Measurements from ENCODE around the gene HEXD. TPM values are rescaled to one million over a fixed set of nuclear protein-coding genes. Genes with fewer than 3 reads are reported as not detected.
A peak's percentile ranks its signal among the peaks of the same experiment; 100 is the strongest.

The HEXD gene
- polyA plus RNA-seq, 4 donors, result 40.8 to 254 (median 128) TPM

DNA sequence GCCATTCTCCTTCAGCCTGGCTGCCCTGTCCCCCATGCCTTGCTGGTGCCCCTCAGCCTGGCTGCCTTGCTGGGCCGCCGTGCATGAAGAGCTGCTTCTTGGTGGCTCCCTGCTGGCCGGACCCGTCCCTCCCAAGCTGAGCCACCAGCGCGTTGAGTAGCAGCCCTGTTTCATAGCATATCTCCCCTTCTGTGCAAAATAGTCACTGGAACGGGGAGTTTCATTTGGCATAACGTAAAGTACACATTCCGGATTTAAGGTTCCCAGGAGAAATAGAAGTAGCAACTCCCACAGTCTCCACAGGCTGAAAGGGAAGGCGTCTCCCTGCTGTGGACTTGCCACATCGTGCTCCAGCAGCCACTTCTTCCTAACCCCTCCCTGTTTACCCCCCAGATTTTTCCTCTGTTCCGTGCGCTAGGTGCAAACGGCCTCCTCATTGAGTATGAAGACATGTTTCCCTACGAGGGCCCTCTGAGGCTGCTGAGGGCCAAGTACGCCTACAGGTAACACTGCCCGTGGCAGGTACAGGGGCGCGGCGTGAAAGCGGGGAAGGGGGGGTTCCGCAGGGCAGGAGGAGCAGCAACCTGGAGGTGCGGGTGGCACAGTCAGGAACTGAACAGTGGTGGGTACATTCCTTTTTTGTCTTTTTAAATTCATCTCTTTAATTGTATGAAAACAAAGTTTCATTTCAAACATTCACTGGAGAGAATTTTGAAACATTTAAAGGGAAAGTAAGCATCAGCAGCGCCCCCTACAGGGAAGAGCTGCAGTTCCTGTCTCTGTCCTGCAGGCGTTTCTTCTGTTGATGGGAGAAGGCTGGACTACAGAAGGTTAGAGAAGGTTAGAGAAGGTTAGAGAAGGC, 6.1 kb downstream of the HEXD start:
- WGBS, 3 donors, result 85 to 90% (median 90%) methylated on average over 25 of the region's 25 CpGs
- FAIRE-seq, result no peak

DNA sequence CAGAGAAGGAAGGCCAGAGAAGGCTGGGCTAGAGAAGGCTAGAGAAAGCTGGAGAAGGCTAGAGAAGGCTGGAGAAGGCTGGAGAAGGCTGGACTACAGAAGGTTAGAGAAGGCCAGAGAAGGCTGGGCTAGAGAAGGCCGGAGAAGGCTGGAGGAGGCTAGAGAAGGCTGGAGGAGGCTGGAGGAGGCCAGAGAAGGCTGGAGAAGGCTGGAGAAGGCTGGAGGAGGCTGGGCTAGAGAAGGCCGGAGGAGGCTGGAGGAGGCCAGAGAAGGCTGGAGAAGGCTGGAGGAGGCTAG, 6.7 kb downstream of the HEXD start:
- Histone ChIP-seq H3K9me3 (ENCODE audit: control insufficient read depth in 2 of 2, insufficient read depth in 1 of 2, low read depth in 1 of 2, low read length in 1 of 2) (peaks cover 0 to 17% of the 10 kb centered on the region in 2 donors), H3K27me3 (ENCODE audit: control insufficient read depth in 3 of 3, insufficient read depth in 3 of 3, low read length in 3 of 3) (no peaks in the 10 kb centered on the region), H3K4me3 (ENCODE audit: low read depth in 1 of 3, low read length in 3 of 3) (no peak overlapping the region), H3K4me1 (ENCODE audit: control insufficient read depth in 3 of 3, insufficient read depth in 2 of 3, low read depth in 1 of 3, low read length in 2 of 3) (no peaks in the 10 kb centered on the region), H3K36me3 (ENCODE audit: control insufficient read depth in 3 of 3, insufficient read depth in 2 of 3, low read depth in 1 of 3, low read length in 3 of 3) (peaks cover 0 to 39% (median 0%) of the 10 kb centered on the region in 3 donors), H3K27ac (ENCODE audit: low read depth in 1 of 3, low read length in 2 of 3) (no peak overlapping the region)
- 94 to 96% (median 96%) methylated on average over 2 of the region's 2 CpGs for WGBS, 3 donors
- FAIRE-seq, result no peak
- DNase-seq, result no peak

More for the DNA sequence above, 6.1 kb downstream of the HEXD start:
- DNase-seq, result peak; percentile 41 to 43
- Histone ChIP-seq H3K9me3 (ENCODE audit: control insufficient read depth in 2 of 2, insufficient read depth in 1 of 2, low read depth in 1 of 2, low read length in 1 of 2) (peaks cover 0 to 17% of the 10 kb centered on the region in 2 donors), H3K36me3 (ENCODE audit: control insufficient read depth in 3 of 3, insufficient read depth in 2 of 3, low read depth in 1 of 3, low read length in 3 of 3) (peaks cover 0 to 34% (median 0%) of the 10 kb centered on the region in 3 donors), H3K4me1 (ENCODE audit: control insufficient read depth in 3 of 3, insufficient read depth in 2 of 3, low read depth in 1 of 3, low read length in 2 of 3) (no peaks in the 10 kb centered on the region), H3K4me3 (ENCODE audit: low read depth in 1 of 3, low read length in 3 of 3) (no peak overlapping the region), H3K27me3 (ENCODE audit: control insufficient read depth in 3 of 3, insufficient read depth in 3 of 3, low read length in 3 of 3) (no peaks in the 10 kb centered on the region), H3K27ac (ENCODE audit: low read depth in 1 of 3, low read length in 2 of 3) (no peak overlapping the region)

DNA sequence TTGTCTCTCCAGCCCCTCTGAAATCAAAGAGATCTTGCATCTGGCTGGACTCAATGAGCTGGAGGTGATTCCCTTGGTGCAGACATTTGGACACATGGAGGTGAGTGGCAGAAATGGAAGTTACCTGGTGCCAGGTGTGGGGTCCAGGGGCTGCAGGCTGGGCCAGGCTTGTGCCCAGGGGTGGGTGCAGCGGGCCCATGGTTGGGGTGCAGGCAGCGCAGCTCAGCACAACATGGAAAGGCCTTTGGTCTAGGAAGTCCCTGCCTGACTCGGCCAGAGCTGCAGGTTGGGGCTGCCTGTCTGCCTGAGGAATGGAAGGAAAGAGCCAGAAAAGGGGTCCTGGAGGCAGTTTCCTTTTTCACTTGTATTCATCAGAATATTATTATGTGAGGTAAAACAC, 10.4 kb downstream of the HEXD start:
- FAIRE-seq, result no peak

DNA sequence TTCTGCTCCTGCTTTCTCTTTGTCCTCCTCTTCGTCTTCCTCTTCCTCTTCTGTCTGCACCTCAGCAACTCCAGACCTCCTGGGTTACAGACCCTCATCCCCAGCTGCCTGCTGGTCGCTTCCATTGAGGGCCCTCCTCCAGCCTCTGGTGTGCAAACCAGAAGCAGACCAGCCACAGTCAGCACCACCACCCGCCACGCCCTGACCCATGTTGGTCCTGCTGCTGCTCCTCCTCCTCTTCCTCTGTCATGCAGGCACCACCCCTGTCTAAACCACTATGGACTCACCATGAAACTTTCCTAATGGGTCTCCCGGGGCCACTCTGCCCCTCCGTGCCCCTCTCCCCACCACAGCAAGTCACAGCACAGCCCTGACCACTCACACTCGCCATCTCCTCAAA, 11.7 kb downstream of the HEXD start:
- WGBS, 3 donors, result 79 to 93% (median 85%) methylated on average over 7 of the region's 7 CpGs
- no peak for FAIRE-seq
- DNase-seq, result no peak

More for the DNA sequence above, 10.4 kb downstream of the HEXD start:
- H3K4me1 ChIP-seq (ENCODE audit: control insufficient read depth in 3 of 3, insufficient read depth in 2 of 3, low read depth in 1 of 3, low read length in 2 of 3), result no peaks in the 10 kb centered on the region
- no peak overlapping the region for H3K4me3 ChIP-seq (ENCODE audit: low read depth in 1 of 3, low read length in 3 of 3)
- H3K27me3 ChIP-seq (ENCODE audit: control insufficient read depth in 3 of 3, insufficient read depth in 3 of 3, low read length in 3 of 3), result no peaks in the 10 kb centered on the region
- WGBS, 3 donors, result 88 to 100% (median 94%) methylated on average over 3 of the region's 3 CpGs
- peaks cover 0 to 33% (median 2%) of the 10 kb centered on the region in 3 donors for H3K36me3 ChIP-seq (ENCODE audit: control insufficient read depth in 3 of 3, insufficient read depth in 2 of 3, low read depth in 1 of 3, low read length in 3 of 3)
- no peak for DNase-seq
- no peak overlapping the region for H3K27ac ChIP-seq (ENCODE audit: low read depth in 1 of 3, low read length in 2 of 3)
- no peaks in the 10 kb centered on the region for H3K9me3 ChIP-seq (ENCODE audit: control insufficient read depth in 2 of 2, insufficient read depth in 1 of 2, low read depth in 1 of 2, low read length in 1 of 2)

DNA sequence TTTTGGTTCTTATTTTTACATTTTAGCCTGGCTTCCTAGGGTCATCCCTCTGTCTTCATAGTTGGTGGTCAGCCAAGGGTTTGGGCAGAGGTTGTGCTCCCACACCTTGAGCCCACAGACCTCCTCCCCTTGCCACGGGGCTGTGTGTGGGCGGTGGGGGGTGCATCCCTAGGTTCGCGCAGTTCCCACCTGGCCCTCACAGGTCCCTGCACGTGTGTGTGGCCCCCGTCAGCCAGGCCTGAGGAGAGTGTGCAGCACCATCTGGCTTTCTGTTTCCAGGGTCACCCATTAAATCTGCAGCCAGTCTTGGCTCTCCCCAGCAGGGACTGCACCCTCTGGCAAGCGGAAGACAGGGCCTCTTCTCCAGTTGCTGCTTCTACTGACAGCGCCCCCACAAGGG, 13.9 kb downstream of the HEXD start:
- Histone ChIP-seq H3K27ac (ENCODE audit: low read depth in 1 of 3, low read length in 2 of 3) (no peak overlapping the region), H3K9me3 (ENCODE audit: control insufficient read depth in 2 of 2, insufficient read depth in 1 of 2, low read depth in 1 of 2, low read length in 1 of 2) (no peaks in the 10 kb centered on the region), H3K4me1 (ENCODE audit: control insufficient read depth in 3 of 3, insufficient read depth in 2 of 3, low read depth in 1 of 3, low read length in 2 of 3) (no peaks in the 10 kb centered on the region), H3K27me3 (ENCODE audit: control insufficient read depth in 3 of 3, insufficient read depth in 3 of 3, low read length in 3 of 3) (no peaks in the 10 kb centered on the region), H3K4me3 (ENCODE audit: low read depth in 1 of 3, low read length in 3 of 3) (no peak overlapping the region), H3K36me3 (ENCODE audit: control insufficient read depth in 3 of 3, insufficient read depth in 2 of 3, low read depth in 1 of 3, low read length in 3 of 3) (peaks cover 2 to 62% (median 6%) of the 10 kb centered on the region in 3 donors)
- FAIRE-seq, result no peak
- no peak for DNase-seq
- WGBS, 3 donors, result 81 to 86% (median 85%) methylated on average over 8 of the region's 8 CpGs

More for the DNA sequence above, 11.7 kb downstream of the HEXD start:
- Histone ChIP-seq H3K9me3 (ENCODE audit: control insufficient read depth in 2 of 2, insufficient read depth in 1 of 2, low read depth in 1 of 2, low read length in 1 of 2) (no peaks in the 10 kb centered on the region), H3K27me3 (ENCODE audit: control insufficient read depth in 3 of 3, insufficient read depth in 3 of 3, low read length in 3 of 3) (no peaks in the 10 kb centered on the region), H3K4me1 (ENCODE audit: control insufficient read depth in 3 of 3, insufficient read depth in 2 of 3, low read depth in 1 of 3, low read length in 2 of 3) (no peaks in the 10 kb centered on the region), H3K27ac (ENCODE audit: low read depth in 1 of 3, low read length in 2 of 3) (no peak overlapping the region), H3K36me3 (ENCODE audit: control insufficient read depth in 3 of 3, insufficient read depth in 2 of 3, low read depth in 1 of 3, low read length in 3 of 3) (peaks cover 2 to 41% (median 4%) of the 10 kb centered on the region in 3 donors), H3K4me3 (ENCODE audit: low read depth in 1 of 3, low read length in 3 of 3) (no peak overlapping the region)

DNA sequence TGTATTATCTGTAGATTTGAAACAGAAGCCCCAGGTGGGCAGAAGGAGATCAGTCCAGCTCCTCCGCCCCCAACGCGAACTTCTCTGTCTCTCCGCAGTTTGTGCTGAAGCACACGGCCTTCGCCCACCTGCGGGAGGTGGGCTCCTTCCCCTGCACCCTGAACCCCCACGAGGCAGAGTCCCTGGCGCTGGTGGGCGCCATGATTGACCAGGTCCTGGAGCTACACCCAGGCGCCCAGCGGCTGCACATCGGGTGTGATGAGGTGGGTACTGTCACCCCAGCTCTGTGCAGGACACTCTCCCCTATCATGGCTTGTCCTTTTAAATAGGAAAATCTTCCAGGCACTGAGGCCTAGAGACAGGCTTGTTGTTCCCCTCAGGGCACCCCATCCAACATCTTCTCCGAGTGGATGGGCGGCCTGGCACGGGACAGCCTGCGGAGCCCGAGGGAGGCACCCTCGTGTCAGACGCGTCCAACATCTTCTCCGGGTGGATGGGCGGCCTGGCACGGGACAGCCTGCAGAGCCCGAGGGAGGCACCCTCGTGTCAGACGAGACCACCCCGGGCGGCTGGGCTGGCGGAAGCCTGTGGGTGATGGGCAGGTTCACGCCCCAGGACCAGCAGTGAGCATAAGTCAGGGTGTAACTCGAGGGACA, 15.5 kb downstream of the HEXD start:
- Histone ChIP-seq H3K4me1 (ENCODE audit: control insufficient read depth in 3 of 3, insufficient read depth in 2 of 3, low read depth in 1 of 3, low read length in 2 of 3) (no peaks in the 10 kb centered on the region), H3K36me3 (ENCODE audit: control insufficient read depth in 3 of 3, insufficient read depth in 2 of 3, low read depth in 1 of 3, low read length in 3 of 3) (peaks cover 2 to 74% (median 6%) of the 10 kb centered on the region in 3 donors), H3K4me3 (ENCODE audit: low read depth in 1 of 3, low read length in 3 of 3) (no peak overlapping the region), H3K9me3 (ENCODE audit: control insufficient read depth in 2 of 2, insufficient read depth in 1 of 2, low read depth in 1 of 2, low read length in 1 of 2) (no peaks in the 10 kb centered on the region), H3K27ac (ENCODE audit: low read depth in 1 of 3, low read length in 2 of 3) (no peak overlapping the region), H3K27me3 (ENCODE audit: control insufficient read depth in 3 of 3, insufficient read depth in 3 of 3, low read length in 3 of 3) (no peaks in the 10 kb centered on the region)
- FAIRE-seq (no peak), DNase-seq (no peak)
- WGBS, 3 donors, result 89 to 94% (median 93%) methylated on average over 32 of the region's 32 CpGs

DNA sequence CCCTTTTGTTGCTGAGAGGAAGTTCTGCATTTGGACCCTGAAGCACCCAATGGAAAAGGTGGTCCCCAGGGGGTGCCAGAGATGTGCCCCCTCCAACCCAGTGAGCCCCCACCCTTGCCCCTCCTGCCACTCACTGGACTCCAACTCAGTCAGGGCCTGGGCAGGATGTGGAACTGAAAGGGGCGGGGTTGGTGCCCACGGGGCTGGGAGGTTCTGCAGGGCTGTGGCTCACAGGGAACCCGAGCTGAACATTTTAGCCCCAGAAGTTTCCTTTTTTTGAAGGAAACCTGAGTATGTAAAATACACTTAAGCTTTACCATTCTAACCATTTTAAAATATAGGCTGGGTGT, 16.0 kb downstream of the HEXD start:
- Histone ChIP-seq H3K36me3 (ENCODE audit: control insufficient read depth in 3 of 3, insufficient read depth in 2 of 3, low read depth in 1 of 3, low read length in 3 of 3) (peaks cover 2 to 76% (median 6%) of the 10 kb centered on the region in 3 donors), H3K4me1 (ENCODE audit: control insufficient read depth in 3 of 3, insufficient read depth in 2 of 3, low read depth in 1 of 3, low read length in 2 of 3) (no peaks in the 10 kb centered on the region), H3K27me3 (ENCODE audit: control insufficient read depth in 3 of 3, insufficient read depth in 3 of 3, low read length in 3 of 3) (no peaks in the 10 kb centered on the region), H3K4me3 (ENCODE audit: low read depth in 1 of 3, low read length in 3 of 3) (no peak overlapping the region), H3K27ac (ENCODE audit: low read depth in 1 of 3, low read length in 2 of 3) (no peak overlapping the region), H3K9me3 (ENCODE audit: control insufficient read depth in 2 of 2, insufficient read depth in 1 of 2, low read depth in 1 of 2, low read length in 1 of 2) (no peaks in the 10 kb centered on the region)
- FAIRE-seq, result no peak
- WGBS, 3 donors, result 53 to 71% (median 69%) methylated on average over 3 of the region's 3 CpGs
- DNase-seq, result no peak

DNA sequence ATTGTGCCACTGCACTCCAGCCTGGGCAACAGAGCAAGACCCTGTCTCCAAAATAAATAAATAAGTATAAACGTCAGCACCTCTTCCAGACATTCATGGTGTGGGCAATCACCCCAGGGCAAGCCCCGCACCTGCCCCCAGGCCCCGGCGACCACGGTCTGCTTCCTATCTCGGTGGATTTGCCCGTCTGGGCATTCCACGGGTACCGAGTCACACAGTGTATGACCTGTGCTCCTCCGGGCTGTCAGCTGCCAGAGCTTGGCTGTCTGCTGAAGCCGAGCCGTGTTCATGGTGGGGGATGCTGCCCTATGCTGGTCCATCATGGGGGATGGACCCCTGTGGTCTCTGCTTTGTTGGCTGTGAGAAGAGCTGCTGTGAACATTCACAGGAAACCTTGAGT, 17.0 kb downstream of the HEXD start:
- H3K4me1 ChIP-seq (ENCODE audit: control insufficient read depth in 3 of 3, insufficient read depth in 2 of 3, low read depth in 1 of 3, low read length in 2 of 3), result no peaks in the 10 kb centered on the region
- H3K27ac ChIP-seq (ENCODE audit: low read depth in 1 of 3, low read length in 2 of 3), result no peak overlapping the region
- FAIRE-seq (no peak), DNase-seq (no peak)
- WGBS, 3 donors, result 88 to 90% (median 90%) methylated on average over 12 of the region's 12 CpGs
- peaks cover 4 to 76% (median 6%) of the 10 kb centered on the region in 3 donors for H3K36me3 ChIP-seq (ENCODE audit: control insufficient read depth in 3 of 3, insufficient read depth in 2 of 3, low read depth in 1 of 3, low read length in 3 of 3)
- H3K4me3 ChIP-seq (ENCODE audit: low read depth in 1 of 3, low read length in 3 of 3), result no peak overlapping the region
- no peaks in the 10 kb centered on the region for H3K27me3 ChIP-seq (ENCODE audit: control insufficient read depth in 3 of 3, insufficient read depth in 3 of 3, low read length in 3 of 3)
- H3K9me3 ChIP-seq (ENCODE audit: control insufficient read depth in 2 of 2, insufficient read depth in 1 of 2, low read depth in 1 of 2, low read length in 1 of 2), result no peaks in the 10 kb centered on the region

Measured in small intestine (tissue), 7 donors.